SU-DHL-6 (cell line): ENCODE measurements around the gene VSTM2B.

Source experiments
- CTCF ChIP-seq: fragments of 200-600 bp; sonication (generic); IDR thresholded peaks from one replicate; pipeline ENCODE4 v1.5.1; 2017; ENCODE audit warnings: antibody characterized with exemption, mild to moderate bottlenecking, low read length, moderate library complexity; ENCODE audit not compliant: insufficient read depth, poor library complexity, severe bottlenecking
- EZH2phosphoT487 ChIP-seq: fragments of 200-600 bp; sonication (generic), shearing (Covaris generic); conservative IDR thresholded peaks from 2 replicates; pipeline ENCODE4 v1.6.1; 2018; ENCODE audit warnings: mild to moderate bottlenecking, antibody characterized with exemption, low read length, moderate library complexity, mixed read lengths

GRCh38 chr19:29526730-29527499, 1.1 kb downstream of the VSTM2B start:
- TF ChIP-seq CTCF (no peak), EZH2phosphoT487 (no peak)
